Thoracic aorta (tissue), 2 donors: ENCODE measurements around the gene RFTN2. TPM values are rescaled to one million over a fixed set of nuclear protein-coding genes. Genes with fewer than 3 reads are reported as not detected.

Experiments used
- ATAC-seq: fragments of 150-250 bp; one replicate; pipeline ENCODE4 v1.8.0; 2017; ENCODE audit warnings: low read depth; ENCODE audit not compliant: insufficient number of reproducible peaks, low FRiP score
- DNase-seq: peaks from one replicate; pipeline ENCODE4 v3.0.0-alpha.2; 2020; ENCODE audit warnings: low spot score
- H3K27ac ChIP-seq, 2 donors: fragments of 200-600 bp; sonication (generic); 1 replicate in 1 of 2; 2 replicates in 1 of 2; pipeline ENCODE4 v1.5.1; 2016; ENCODE audit warnings: mild to moderate bottlenecking in 2 of 2, moderate library complexity in 2 of 2
- H3K27me3 ChIP-seq: fragments of 200-600 bp; sonication (generic); replicated peaks from 2 replicates; pipeline ENCODE4 v1.6.0; 2016; ENCODE audit warnings: mild to moderate bottlenecking; ENCODE audit not compliant: insufficient read depth
- H3K36me3 ChIP-seq: fragments of 200-600 bp; sonication (generic); one replicate; pipeline ENCODE4 v1.5.1; 2016
- H3K4me1 ChIP-seq, 2 donors: fragments of 200-600 bp; sonication (generic); 1 replicate in 1 of 2; 2 replicates in 1 of 2; pipeline versions ENCODE4 v1.5.1 to v1.6.0; 2016; ENCODE audit warnings: low read depth in 2 of 2, mild to moderate bottlenecking in 1 of 2; ENCODE audit not compliant: control insufficient read depth in 1 of 2
- H3K4me3 ChIP-seq: fragments of 200-600 bp; sonication (generic); 2 replicates; pipeline ENCODE4 v1.5.1; 2016; ENCODE audit warnings: mild to moderate bottlenecking
- H3K9me3 ChIP-seq: fragments of 200-600 bp; sonication (generic); 2 replicates; pipeline ENCODE4 v1.5.1; 2016
- CTCF ChIP-seq: fragments of 200-600 bp; sonication (generic); IDR thresholded peaks from one replicate; pipeline ENCODE4 v1.5.1; 2019; ENCODE audit warnings: antibody characterized with exemption
- total RNA-seq, 2 donors: library from RNA; depleted of rRNA; stranded (reverse); fragments of >200 nt; gene quantifications; one replicate each; pipeline versions ENCODE4 v1.1.0 to v1.2.3, GENCODE V29; 2016

The RFTN2 gene
- total RNA-seq, 2 donors from 2014 or later = 9.3 to 18.9 TPM

GRCh38 chr2:197673606-197674005, 1.8 kb downstream of the RFTN2 start:
- ATAC-seq (no peak), DNase-seq (no peak)
- Histone ChIP-seq H3K4me1 (peaks cover 0 to 22% of the 10 kb centered on the region in 2 donors), H3K4me3 (peak overlapping the region; percentile 84), H3K27ac (no peak overlapping the region), H3K27me3 (no peaks in the 10 kb centered on the region), H3K9me3 (no peaks in the 10 kb centered on the region), H3K36me3 (no peaks in the 10 kb centered on the region)
- no peak for TF ChIP-seq CTCF

DNA sequence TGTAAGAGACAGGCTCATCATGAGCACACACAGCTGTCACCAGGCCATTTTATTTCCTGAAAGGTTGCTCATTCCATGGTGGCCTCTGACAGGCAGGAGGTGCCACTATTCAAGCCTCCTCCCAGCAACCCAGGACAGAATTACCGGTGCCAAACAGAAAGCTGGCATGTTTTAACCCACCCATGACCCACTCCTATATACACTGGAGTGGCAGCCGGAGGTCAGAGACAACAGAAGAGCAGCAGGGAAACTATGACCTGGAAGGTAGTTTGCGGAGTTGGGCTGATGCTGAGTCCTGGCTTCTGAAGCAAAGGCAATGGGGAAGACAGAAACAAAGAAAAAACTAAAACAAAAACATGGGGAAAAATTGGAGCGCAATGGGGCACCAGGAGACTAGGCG, 2.3 kb downstream of the RFTN2 start:
- Histone ChIP-seq H3K27ac (no peak overlapping the region), H3K4me3 (peak overlapping the region; percentile 84), H3K9me3 (no peaks in the 10 kb centered on the region), H3K4me1 (peaks cover 0 to 22% of the 10 kb centered on the region in 2 donors), H3K27me3 (no peaks in the 10 kb centered on the region), H3K36me3 (no peaks in the 10 kb centered on the region)
- DNase-seq (no peak), ATAC-seq (no peak)
- no peak for TF ChIP-seq CTCF

- H3K27ac ChIP-seq = no peak overlapping the region
- no peaks in the 10 kb centered on the region for H3K27me3 ChIP-seq
- peaks cover 0 to 22% of the 10 kb centered on the region in 2 donors for H3K4me1 ChIP-seq
- H3K9me3 ChIP-seq = peaks cover under 1% of the 10 kb centered on the region
- no peaks in the 10 kb centered on the region for H3K36me3 ChIP-seq
- no peak for DNase-seq
- no peak for ATAC-seq
- TF ChIP-seq CTCF = no peak
- H3K4me3 ChIP-seq = no peak overlapping the region
Observed at GRCh38 chr2:197672371-197672893, 3.0 kb downstream of the RFTN2 start.

- H3K27me3 ChIP-seq = no peaks in the 10 kb centered on the region
- no peak for TF ChIP-seq CTCF
- H3K4me3 ChIP-seq = no peak overlapping the region
- peaks cover 0 to 12% of the 10 kb centered on the region in 2 donors for H3K4me1 ChIP-seq
- no peaks in the 10 kb centered on the region for H3K36me3 ChIP-seq
- no peak for ATAC-seq
- H3K27ac ChIP-seq = no peak overlapping the region
- no peak for DNase-seq
- peaks cover 23% of the 10 kb centered on the region for H3K9me3 ChIP-seq
Observed at GRCh38 chr2:197669077-197669476, 6.3 kb downstream of the RFTN2 start.

- no peak for ATAC-seq
- H3K27ac ChIP-seq = no peak overlapping the region
- H3K9me3 ChIP-seq = peaks cover 27% of the 10 kb centered on the region
- no peak overlapping the region for H3K4me3 ChIP-seq
- H3K4me1 ChIP-seq = peaks cover 0 to 6% of the 10 kb centered on the region in 2 donors
- no peaks in the 10 kb centered on the region for H3K27me3 ChIP-seq
- TF ChIP-seq CTCF = no peak
- DNase-seq = no peak
- no peaks in the 10 kb centered on the region for H3K36me3 ChIP-seq
Observed at GRCh38 chr2:197668296-197668695, 7.1 kb downstream of the RFTN2 start.
